Erythroblast (primary cell): ENCODE results near the gene METTL26.
"Not testable (repeated sequence)": the region's sequence is repeated elsewhere in the genome, so short reads cannot be mapped to it uniquely, and the experiment has no call there.

Experiments used
- DNase-seq, 2 experiments: peaks; one replicate each; lab custom pipeline; 2025; lab: John Stamatoyannopoulos, UW
- GATA1 ChIP-seq: IDR thresholded peaks from 2 replicates; pipeline ENCODE4 v1.6.1; 2011; ENCODE audit warnings: low read depth, mild to moderate bottlenecking, control low read depth, low read length, moderate library complexity
- POLR2A ChIP-seq: IDR thresholded peaks from 2 replicates; pipeline ENCODE4 v1.6.1; 2011; ENCODE audit warnings: mild to moderate bottlenecking, low read length

Gene METTL26

GRCh38 chr16:609316-609715, 26.8 kb downstream of the METTL26 start:
- TF ChIP-seq POLR2A, result no peak
- no peak for TF ChIP-seq GATA1
- DNase-seq, result no peak

DNA sequence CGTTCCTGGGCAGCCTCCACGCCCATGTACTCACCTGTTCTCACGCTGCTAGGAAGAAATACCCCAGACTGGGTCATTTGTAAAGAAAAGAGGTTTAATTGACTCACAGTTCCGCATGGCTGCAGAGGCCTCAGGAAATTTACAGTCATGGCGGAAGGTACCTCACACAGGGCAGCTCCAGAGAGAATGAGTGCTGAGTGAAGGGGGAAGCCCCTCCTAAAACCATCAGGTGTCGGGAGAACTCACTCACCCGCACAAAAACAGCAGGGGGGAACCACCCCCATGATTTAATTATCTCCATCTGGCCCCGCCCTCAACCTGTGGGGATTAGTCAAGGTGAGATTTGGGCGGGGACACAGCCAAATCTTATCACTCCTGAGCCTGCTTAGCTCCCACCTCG, 28.1 kb downstream of the METTL26 start:
- no peak for TF ChIP-seq GATA1
- TF ChIP-seq POLR2A, result no peak
- DNase-seq, result no peak

DNA sequence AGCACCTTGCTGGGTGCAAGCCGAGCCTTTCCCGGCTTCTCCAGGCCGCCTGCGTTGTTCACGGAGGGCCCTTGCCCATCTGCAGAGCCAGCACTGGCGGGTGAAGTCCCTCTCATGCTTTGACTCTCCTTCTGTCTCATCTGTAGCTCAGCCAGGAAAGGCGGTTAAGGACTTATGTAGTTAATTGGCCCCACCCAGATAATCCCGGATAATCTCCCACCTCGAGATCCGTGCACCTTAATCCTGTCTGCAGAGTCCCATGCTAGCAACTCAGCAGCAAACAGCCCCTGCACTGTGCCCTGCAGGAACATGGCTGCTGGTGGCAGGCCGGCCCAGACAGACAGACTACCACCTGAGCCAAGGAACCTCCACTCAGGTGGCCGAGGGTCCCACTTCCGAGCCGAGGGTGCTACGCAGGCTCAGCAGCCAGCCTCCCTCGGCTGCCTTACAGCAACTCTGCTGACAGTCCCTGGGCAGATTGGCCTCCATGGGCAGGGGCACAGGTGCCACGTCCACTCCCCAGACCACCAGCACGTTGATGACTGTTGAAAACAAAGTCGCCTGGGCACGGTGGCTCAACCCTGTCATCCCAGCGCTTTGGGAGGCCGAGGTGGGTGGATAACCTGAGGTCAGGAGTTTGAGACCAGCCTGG, 29.3 kb downstream of the METTL26 start:
- no peak for TF ChIP-seq GATA1
- no peak for DNase-seq

DNA sequence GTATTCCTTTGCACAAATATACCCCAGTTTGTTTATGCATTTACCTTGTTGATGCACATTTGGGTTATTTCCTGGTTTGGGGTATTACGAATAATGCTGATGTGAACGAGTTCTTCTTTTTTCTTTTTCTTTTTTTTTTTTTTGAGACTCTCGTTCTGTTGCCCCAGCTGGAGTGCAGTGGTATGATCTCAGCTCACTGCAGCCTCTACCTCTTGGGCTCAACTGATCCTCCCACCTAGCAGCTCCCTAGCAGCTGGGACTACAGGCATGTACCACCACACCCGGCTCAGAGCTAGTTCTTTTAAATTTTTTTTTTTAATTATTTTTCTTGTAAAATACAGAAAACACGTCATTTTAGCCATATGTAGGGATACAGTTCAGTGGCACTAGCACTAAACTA, 32.2 kb downstream of the METTL26 start:
- no peak for DNase-seq
- TF ChIP-seq GATA1, result no peak
- no peak for TF ChIP-seq POLR2A

DNA sequence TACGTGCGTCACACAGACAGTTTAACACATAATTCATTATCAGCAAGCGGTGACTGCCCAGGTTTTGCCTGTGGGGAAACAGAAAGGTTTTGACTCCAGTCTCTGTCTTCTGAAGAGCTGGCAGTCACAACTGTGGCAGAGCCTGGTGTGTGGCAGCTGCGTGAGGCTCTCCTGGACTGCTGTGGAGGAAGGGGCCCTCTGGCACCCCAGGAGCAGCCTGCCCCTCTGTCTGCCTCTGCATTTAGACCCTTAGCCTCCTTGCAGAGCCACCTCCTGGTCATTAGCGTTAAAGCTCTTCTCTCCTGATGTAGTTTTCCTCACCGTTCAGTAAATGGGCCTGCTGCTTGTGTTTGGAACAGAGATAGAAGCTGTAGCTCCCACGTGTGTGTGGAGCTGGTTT, 35.3 kb downstream of the METTL26 start:
- TF ChIP-seq POLR2A (no peak), GATA1 (no peak)
- peak in 1 of 2 experiments; percentile 25 for DNase-seq

- no peak for TF ChIP-seq POLR2A
- no peak for TF ChIP-seq GATA1
- DNase-seq, result no peak
These were observed 37.0 kb downstream of the METTL26 start for GRCh38 chr16:598823-599739.

DNA sequence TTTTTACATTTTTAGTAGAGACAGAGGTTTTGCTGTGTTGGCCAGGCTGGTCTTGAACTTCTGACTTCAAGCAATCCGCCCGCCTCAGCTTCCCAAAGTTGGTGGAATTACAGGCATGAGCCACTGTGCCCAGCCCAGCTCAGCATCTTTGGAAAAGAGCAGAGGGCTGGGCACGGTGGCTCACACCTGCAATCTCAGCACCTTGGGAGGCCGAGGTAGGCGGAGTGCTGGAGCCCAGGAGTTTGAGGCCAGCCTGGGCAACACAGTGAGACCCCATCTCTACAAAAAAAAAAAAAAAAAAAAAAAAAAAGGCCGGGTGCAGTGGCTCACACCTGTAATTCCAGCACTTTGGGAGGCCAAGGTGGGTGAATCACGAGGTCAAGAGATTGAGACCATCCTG, 38.5 kb downstream of the METTL26 start:
- DNase-seq, result not testable (repeated sequence)

- TF ChIP-seq POLR2A (no peak), GATA1 (no peak)
- no peak for DNase-seq
These were observed 39.4 kb downstream of the METTL26 start for GRCh38 chr16:596736-597060.

- TF ChIP-seq POLR2A (no peak), GATA1 (no peak)
- DNase-seq, result no peak
These were observed 40.0 kb downstream of the METTL26 start for GRCh38 chr16:595942-596735.

GRCh38 chr16:595094-595528, 41.0 kb downstream of the METTL26 start:
- TF ChIP-seq POLR2A (no peak), GATA1 (no peak)
- DNase-seq, result no peak

GRCh38 chr16:593807-594206, 42.3 kb downstream of the METTL26 start:
- TF ChIP-seq GATA1 (no peak), POLR2A (no peak)
- no peak for DNase-seq

GRCh38 chr16:593406-593805, 42.7 kb downstream of the METTL26 start:
- no peak for DNase-seq
- TF ChIP-seq GATA1 (no peak), POLR2A (no peak)

GRCh38 chr16:592518-593306, 43.4 kb downstream of the METTL26 start:
- TF ChIP-seq POLR2A, result no peak
- no peak for TF ChIP-seq GATA1
- no peak for DNase-seq
